ENCODE results near the gene FXR2. TPM values are rescaled to one million over a fixed set of nuclear protein-coding genes. Genes with fewer than 3 reads are reported as not detected.

FXR2 gene
- total RNA-seq, 1 experiment from 2014 or later: 49.7 TPM

- Histone ChIP-seq H3K4me2 (ENCODE audit: low read length) (no peak overlapping the region), H2AFZ (ENCODE audit: low read depth, low read length, poor library complexity, severe bottlenecking) (no peak overlapping the region), H3K9ac (ENCODE audit: low read length) (no peak overlapping the region), H3K9me3 (ENCODE audit: control insufficient read depth in 1 of 2, insufficient read depth in 1 of 2, low read depth in 1 of 2, low read length in 2 of 2) (no peaks in the 10 kb centered on the region), H3K4me3 (replicated peaks in 1 of 2; ENCODE audit: low read depth in 1 of 2, low read length in 2 of 2) (no peak overlapping the region), H3K36me3 (ENCODE audit: control insufficient read depth in 1 of 2, insufficient read depth in 2 of 2, low read length in 2 of 2) (no peaks in the 10 kb centered on the region), H3K4me1 (ENCODE audit: control insufficient read depth in 1 of 2, insufficient read depth in 2 of 2, low read length in 2 of 2) (no peaks in the 10 kb centered on the region), H3K27me3 (ENCODE audit: insufficient read depth, low read length) (no peaks in the 10 kb centered on the region), H4K20me1 (ENCODE audit: insufficient read depth) (no peaks in the 10 kb centered on the region), H3K27ac (ENCODE audit: low read depth, low read length) (no peak overlapping the region), H3K9me2 (ENCODE audit: insufficient read depth) (no peaks in the 10 kb centered on the region), H3K79me2 (ENCODE audit: insufficient read depth, low read length) (no peaks in the 10 kb centered on the region)
- DNase-seq (ENCODE audit: low read depth, low spot score): no peak
- intact Hi-C loops (cut with micrococcal nuclease): no loop called here
- POLR2A ChIA-PET: interaction anchor here (1.0 kb wide), 1 partner anchor 13 kb away, joined by 4 read pairs; the partner anchor contains the start of gene SAT2
- CTCF ChIA-PET: no interaction called here
- ATAC-seq: no peak
- no peak for TF ChIP-seq SIN3A (IDR thresholded peaks at IDR 0.05; ENCODE audit: low read depth)
- no peak for TF ChIP-seq EZH2phosphoT487 (IDR thresholded peaks at IDR 0.05; ENCODE audit: borderline replicate concordance)
- no peak for TF ChIP-seq CBX3 (IDR thresholded peaks at IDR 0.05; ENCODE audit: low read depth)
- TF ChIP-seq, protein P1, sequence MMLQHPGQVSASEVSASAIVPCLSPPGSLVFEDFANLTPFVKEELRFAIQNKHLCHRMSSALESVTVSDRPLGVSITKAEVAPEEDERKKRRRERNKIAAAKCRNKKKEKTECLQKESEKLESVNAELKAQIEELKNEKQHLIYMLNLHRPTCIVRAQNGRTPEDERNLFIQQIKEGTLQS (IDR thresholded peaks at IDR 0.05): no peak
- TF ChIP-seq, protein P2, sequence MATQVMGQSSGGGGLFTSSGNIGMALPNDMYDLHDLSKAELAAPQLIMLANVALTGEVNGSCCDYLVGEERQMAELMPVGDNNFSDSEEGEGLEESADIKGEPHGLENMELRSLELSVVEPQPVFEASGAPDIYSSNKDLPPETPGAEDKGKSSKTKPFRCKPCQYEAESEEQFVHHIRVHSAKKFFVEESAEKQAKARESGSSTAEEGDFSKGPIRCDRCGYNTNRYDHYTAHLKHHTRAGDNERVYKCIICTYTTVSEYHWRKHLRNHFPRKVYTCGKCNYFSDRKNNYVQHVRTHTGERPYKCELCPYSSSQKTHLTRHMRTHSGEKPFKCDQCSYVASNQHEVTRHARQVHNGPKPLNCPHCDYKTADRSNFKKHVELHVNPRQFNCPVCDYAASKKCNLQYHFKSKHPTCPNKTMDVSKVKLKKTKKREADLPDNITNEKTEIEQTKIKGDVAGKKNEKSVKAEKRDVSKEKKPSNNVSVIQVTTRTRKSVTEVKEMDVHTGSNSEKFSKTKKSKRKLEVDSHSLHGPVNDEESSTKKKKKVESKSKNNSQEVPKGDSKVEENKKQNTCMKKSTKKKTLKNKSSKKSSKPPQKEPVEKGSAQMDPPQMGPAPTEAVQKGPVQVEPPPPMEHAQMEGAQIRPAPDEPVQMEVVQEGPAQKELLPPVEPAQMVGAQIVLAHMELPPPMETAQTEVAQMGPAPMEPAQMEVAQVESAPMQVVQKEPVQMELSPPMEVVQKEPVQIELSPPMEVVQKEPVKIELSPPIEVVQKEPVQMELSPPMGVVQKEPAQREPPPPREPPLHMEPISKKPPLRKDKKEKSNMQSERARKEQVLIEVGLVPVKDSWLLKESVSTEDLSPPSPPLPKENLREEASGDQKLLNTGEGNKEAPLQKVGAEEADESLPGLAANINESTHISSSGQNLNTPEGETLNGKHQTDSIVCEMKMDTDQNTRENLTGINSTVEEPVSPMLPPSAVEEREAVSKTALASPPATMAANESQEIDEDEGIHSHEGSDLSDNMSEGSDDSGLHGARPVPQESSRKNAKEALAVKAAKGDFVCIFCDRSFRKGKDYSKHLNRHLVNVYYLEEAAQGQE (IDR thresholded peaks at IDR 0.05; ENCODE audit: low read depth): no peak
- TF ChIP-seq ZFX (IDR thresholded peaks at IDR 0.05): no peak
- no peak for TF ChIP-seq POLR2AphosphoS5 (IDR thresholded peaks at IDR 0.05; ENCODE audit: low read depth, low read length)
- RAD21 ChIA-PET (ENCODE audit: low non-redundant PET in 1 of 2, low total read pairs in 2 of 2, uncharacterized antibody in 2 of 2, unreplicated experiment in 2 of 2): interaction anchor here in 1 of 2 experiments (0.6 kb wide), 1 partner anchor 15 kb away, joined by 4 read pairs; no protein-coding TSS in a partner anchor
- no TSS peak for BruUV-seq (replicated peaks)
Observed at GRCh38 chr17:7640783-7641182, 26.1 kb upstream of the FXR2 start.
